Natural killer cell (primary cell): ENCODE measurements around the gene SLC19A1. TPM values are rescaled to one million over a fixed set of nuclear protein-coding genes. Genes with fewer than 3 reads are reported as not detected.

ENCODE experiments used
- ATAC-seq, 3 donors: fragments of 150-1000 bp in 2 of 3; fragments of 200-7000 bp in 1 of 3; cut with Tn5 transposase; 1 replicate in 1 of 3; 2 replicates in 2 of 3; pipeline ENCODE4 v1.10.0; 2021; ENCODE audit warnings: mild to moderate bottlenecking in 2 of 3, moderate library complexity in 2 of 3
- DNase-seq, 2 donors: peaks; one replicate each; pipeline versions ENCODE4 v3.0.0 to v3.0.0-alpha.2; 2013 to 2021; ENCODE audit warnings: mixed read lengths in 1 of 2
- H3K27ac ChIP-seq: one replicate; pipeline ENCODE4 v1.5.1; 2013; ENCODE audit warnings: mild to moderate bottlenecking, low read length
- H3K27me3 ChIP-seq: one replicate; pipeline ENCODE4 v1.6.1; 2013; ENCODE audit warnings: low read length; ENCODE audit not compliant: control insufficient read depth, insufficient read depth
- H3K36me3 ChIP-seq: one replicate; pipeline ENCODE4 v1.6.1; 2013; ENCODE audit warnings: low read length; ENCODE audit not compliant: control insufficient read depth, insufficient read depth
- H3K4me1 ChIP-seq: one replicate; pipeline ENCODE4 v1.6.1; 2013; ENCODE audit warnings: low read length; ENCODE audit not compliant: control insufficient read depth, insufficient read depth
- H3K4me3 ChIP-seq: one replicate; pipeline ENCODE4 v1.5.1; 2013; ENCODE audit warnings: low read length
- H3K9me3 ChIP-seq: one replicate; pipeline ENCODE4 v1.6.1; 2013; ENCODE audit warnings: low read length; ENCODE audit not compliant: control insufficient read depth, insufficient read depth
- H3K27ac Mint-ChIP-seq, 2 donors: one replicate each; pipeline ENCODE4 v1.8.0; 2022; ENCODE audit warnings: mild to moderate bottlenecking in 2 of 2, mixed read lengths in 2 of 2, moderate library complexity in 1 of 2
- H3K27me3 Mint-ChIP-seq, 2 donors: one replicate each; pipeline ENCODE4 v1.8.0; 2022; ENCODE audit warnings: low read depth in 2 of 2, mixed read lengths in 2 of 2
- H3K36me3 Mint-ChIP-seq: one replicate; pipeline ENCODE4 v1.8.0; 2022; ENCODE audit warnings: mixed read lengths
- H3K4me1 Mint-ChIP-seq, 2 donors: one replicate each; pipeline ENCODE4 v1.8.0; 2022; ENCODE audit warnings: mixed read lengths in 2 of 2
- H3K4me3 Mint-ChIP-seq: one replicate; pipeline ENCODE4 v1.8.0; 2022; ENCODE audit warnings: mild to moderate bottlenecking, moderate library complexity, mixed read lengths
- H3K9me3 Mint-ChIP-seq, 2 donors: one replicate each; pipeline ENCODE4 v1.8.0; 2022; ENCODE audit warnings: mixed read lengths in 2 of 2
- WGBS: methylation state at CpG from one replicate; pipeline ENCODE4 v1.1.7; 2013; ENCODE audit warnings: missing lambda C conversion rate; ENCODE audit not compliant: insufficient coverage; 5-methylcytosine and 5-hydroxymethylcytosine counted together
- intact Hi-C: fragments of 100-400 bp; cut with micrococcal nuclease; formaldehyde crosslinking; loops from one replicate; pipeline ENCODE4 v1.14.2; 2022
- total RNA-seq, 4 donors: library from RNA; stranded (reverse); fragments of 120-200 nt in 1 of 4; gene quantifications; one replicate each; pipeline versions ENCODE4 v1.2.3 to v1.2.4, GENCODE V29; 2013 to 2022
- TF ChIP-seq, protein P1 (sequence below): fragments of 200-600 bp; IDR thresholded peaks from one replicate; pipeline ENCODE4 v1.8.0; 2022; ENCODE audit warnings: antibody characterized with exemption

The SLC19A1 gene
- total RNA-seq, 3 donors from 2014 or later (not counting 1 experiment from before 2014, with no cell fraction given): 2.5 to 9.0 (median 4.9) TPM

DNA sequence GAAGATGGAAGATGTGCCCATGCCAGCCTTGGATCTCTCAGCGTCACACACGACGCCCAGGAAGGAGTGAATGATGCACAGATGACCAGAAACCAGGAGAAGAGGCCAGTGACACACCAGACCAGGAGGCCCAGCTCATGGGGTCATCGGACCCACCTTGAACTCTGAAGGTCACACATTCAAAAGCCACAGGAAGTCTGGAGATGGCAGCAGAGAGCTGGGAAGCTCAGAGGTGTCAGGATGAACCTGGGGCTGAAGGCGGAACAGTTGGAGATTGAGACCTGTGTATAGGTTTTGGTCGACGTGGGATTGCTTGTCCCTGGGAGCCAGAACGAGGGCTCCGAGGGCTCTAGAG, 43.6 kb downstream of the SLC19A1 start:
- no peak overlapping the region for H3K4me3 Mint-ChIP-seq

DNA sequence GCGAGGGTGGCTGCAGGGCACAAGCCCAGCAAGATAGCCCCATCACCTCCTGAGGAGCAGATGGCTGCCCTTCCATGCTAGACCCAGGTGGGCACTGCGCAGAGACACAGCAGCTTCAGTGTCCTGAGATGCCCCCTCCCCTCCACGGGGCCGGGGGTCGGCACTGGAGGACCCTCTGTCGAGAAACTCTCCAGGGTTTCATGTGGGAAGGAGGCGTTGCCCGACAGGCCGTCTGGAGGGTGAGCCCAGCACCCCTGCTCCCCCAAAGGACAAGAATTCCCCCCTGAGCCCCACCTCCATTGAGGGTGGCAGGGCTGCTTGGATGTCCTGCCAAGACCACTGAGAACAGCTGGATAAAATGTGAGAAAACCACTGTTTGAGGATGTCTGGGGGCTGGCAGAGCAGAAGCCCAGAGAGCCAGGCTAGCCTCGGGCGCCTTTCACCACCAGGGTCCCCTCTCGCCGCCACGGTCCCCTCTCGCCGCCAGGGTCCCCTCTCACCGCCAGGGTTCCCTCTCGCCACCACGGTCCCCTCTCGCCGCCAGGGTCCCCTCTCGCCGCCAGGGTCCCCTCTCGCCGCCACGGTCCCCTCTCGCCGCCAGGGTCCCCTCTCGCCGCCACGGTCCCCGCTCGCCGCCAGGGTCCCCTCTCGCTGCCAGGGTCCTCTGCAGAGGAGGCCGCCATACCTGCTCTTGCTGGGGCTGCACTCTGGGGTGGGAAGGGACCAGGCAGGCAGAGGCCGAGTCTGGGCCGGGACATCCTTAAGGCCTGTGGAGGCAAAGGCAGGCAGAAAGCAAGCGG, 44.2 kb downstream of the SLC19A1 start:
- no peaks in the 10 kb centered on the region for H3K27me3 Mint-ChIP-seq

More for the DNA sequence above, 43.6 kb downstream of the SLC19A1 start:
- no peak overlapping the region for H3K27ac Mint-ChIP-seq
- peaks cover 0 to 8% of the 10 kb centered on the region in 2 donors for H3K4me1 Mint-ChIP-seq
- H3K9me3 ChIP-seq: no peaks in the 10 kb centered on the region
- peaks cover 0 to 3% of the 10 kb centered on the region in 2 donors for H3K9me3 Mint-ChIP-seq
- intact Hi-C loops: no loop called here
- H3K4me3 ChIP-seq: no peak overlapping the region
- H3K36me3 ChIP-seq: no peaks in the 10 kb centered on the region
- ATAC-seq: no peak
- no peaks in the 10 kb centered on the region for H3K27me3 Mint-ChIP-seq
- no peaks in the 10 kb centered on the region for H3K27me3 ChIP-seq
- no peaks in the 10 kb centered on the region for H3K36me3 Mint-ChIP-seq
- H3K4me1 ChIP-seq: no peaks in the 10 kb centered on the region
- TF ChIP-seq, protein P1, sequence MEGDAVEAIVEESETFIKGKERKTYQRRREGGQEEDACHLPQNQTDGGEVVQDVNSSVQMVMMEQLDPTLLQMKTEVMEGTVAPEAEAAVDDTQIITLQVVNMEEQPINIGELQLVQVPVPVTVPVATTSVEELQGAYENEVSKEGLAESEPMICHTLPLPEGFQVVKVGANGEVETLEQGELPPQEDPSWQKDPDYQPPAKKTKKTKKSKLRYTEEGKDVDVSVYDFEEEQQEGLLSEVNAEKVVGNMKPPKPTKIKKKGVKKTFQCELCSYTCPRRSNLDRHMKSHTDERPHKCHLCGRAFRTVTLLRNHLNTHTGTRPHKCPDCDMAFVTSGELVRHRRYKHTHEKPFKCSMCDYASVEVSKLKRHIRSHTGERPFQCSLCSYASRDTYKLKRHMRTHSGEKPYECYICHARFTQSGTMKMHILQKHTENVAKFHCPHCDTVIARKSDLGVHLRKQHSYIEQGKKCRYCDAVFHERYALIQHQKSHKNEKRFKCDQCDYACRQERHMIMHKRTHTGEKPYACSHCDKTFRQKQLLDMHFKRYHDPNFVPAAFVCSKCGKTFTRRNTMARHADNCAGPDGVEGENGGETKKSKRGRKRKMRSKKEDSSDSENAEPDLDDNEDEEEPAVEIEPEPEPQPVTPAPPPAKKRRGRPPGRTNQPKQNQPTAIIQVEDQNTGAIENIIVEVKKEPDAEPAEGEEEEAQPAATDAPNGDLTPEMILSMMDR: no peak
- WGBS: 93% methylated on average over 9 of the region's 9 CpGs
- H3K27ac ChIP-seq: no peak overlapping the region
- DNase-seq: no peak

GRCh38 chr21:45496968-45497845, 45.0 kb downstream of the SLC19A1 start:
- TF ChIP-seq, protein P1: no peak
- H3K27ac ChIP-seq: no peak overlapping the region
- peaks cover 0 to 8% of the 10 kb centered on the region in 2 donors for H3K4me1 Mint-ChIP-seq
- DNase-seq: no peak
- WGBS: 91% methylated on average over 22 of the region's 22 CpGs
- no peak overlapping the region for H3K27ac Mint-ChIP-seq
- no peaks in the 10 kb centered on the region for H3K36me3 ChIP-seq
- intact Hi-C loops: no loop called here
- no peaks in the 10 kb centered on the region for H3K36me3 Mint-ChIP-seq
- H3K27me3 ChIP-seq: no peaks in the 10 kb centered on the region
- H3K27me3 Mint-ChIP-seq: no peaks in the 10 kb centered on the region
- H3K4me3 Mint-ChIP-seq: no peak overlapping the region
- no peak for ATAC-seq
- H3K4me3 ChIP-seq: no peak overlapping the region
- H3K4me1 ChIP-seq: no peaks in the 10 kb centered on the region
- no peaks in the 10 kb centered on the region for H3K9me3 ChIP-seq
- peaks cover 0 to 3% of the 10 kb centered on the region in 2 donors for H3K9me3 Mint-ChIP-seq

More for the DNA sequence above, 44.2 kb downstream of the SLC19A1 start:
- no peaks in the 10 kb centered on the region for H3K9me3 ChIP-seq
- H3K27me3 ChIP-seq: no peaks in the 10 kb centered on the region
- Mint-ChIP-seq H3K4me3 (no peak overlapping the region), H3K4me1 (peaks cover 0 to 8% of the 10 kb centered on the region in 2 donors), H3K27ac (no peak overlapping the region), H3K36me3 (no peaks in the 10 kb centered on the region), H3K9me3 (peaks cover 0 to 3% of the 10 kb centered on the region in 2 donors)
- TF ChIP-seq, protein P1: no peak
- DNase-seq (no peak), ATAC-seq (no peak)
- H3K4me3 ChIP-seq: no peak overlapping the region
- no peak overlapping the region for H3K27ac ChIP-seq
- H3K4me1 ChIP-seq: no peaks in the 10 kb centered on the region
- intact Hi-C loops: no loop called here
- H3K36me3 ChIP-seq: no peaks in the 10 kb centered on the region
- WGBS: 92% methylated on average over 39 of the region's 39 CpGs
